ENCODE data around the gene NFKBIL1. TPM values are rescaled to one million over a fixed set of nuclear protein-coding genes. Genes with fewer than 3 reads are reported as not detected.
A peak's percentile ranks its signal among the peaks of the same experiment; 100 is the strongest.

NFKBIL1 gene
- total and polyA plus RNA-seq, 10 of the 15 experiments (the other 5 are each of a cell fraction or from before 2014, with no cell fraction given) = 0.19 to 15.1 (median 7.0) TPM

DNA sequence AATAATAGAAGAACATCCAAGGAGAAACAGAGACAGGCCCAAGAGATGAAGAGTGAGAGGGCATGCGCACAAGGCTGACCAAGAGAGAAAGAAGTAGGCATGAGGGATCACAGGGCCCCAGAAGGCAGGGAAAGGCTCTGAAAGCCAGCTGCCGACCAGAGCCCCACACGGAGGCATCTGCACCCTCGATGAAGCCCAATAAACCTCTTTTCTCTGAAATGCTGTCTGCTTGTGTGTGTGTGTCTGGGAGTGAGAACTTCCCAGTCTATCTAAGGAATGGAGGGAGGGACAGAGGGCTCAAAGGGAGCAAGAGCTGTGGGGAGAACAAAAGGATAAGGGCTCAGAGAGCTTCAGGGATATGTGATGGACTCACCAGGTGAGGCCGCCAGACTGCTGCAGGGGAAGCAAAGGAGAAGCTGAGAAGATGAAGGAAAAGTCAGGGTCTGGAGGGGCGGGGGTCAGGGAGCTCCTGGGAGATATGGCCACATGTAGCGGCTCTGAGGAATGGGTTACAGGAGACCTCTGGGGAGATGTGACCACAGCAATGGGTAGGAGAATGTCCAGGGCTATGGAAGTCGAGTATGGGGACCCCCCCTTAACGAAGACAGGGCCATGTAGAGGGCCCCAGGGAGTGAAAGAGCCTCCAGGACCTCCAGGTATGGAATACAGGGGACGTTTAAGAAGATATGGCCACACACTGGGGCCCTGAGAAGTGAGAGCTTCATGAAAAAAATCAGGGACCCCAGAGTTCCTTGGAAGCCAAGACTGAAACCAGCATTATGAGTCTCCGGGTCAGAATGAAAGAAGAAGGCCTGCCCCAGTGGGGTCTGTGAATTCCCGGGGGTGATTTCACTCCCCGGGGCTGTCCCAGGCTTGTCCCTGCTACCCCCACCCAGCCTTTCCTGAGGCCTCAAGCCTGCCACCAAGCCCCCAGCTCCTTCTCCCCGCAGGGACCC lies 27.0 kb downstream of the NFKBIL1 start (continued):
- TF ChIP-seq, protein P1, sequence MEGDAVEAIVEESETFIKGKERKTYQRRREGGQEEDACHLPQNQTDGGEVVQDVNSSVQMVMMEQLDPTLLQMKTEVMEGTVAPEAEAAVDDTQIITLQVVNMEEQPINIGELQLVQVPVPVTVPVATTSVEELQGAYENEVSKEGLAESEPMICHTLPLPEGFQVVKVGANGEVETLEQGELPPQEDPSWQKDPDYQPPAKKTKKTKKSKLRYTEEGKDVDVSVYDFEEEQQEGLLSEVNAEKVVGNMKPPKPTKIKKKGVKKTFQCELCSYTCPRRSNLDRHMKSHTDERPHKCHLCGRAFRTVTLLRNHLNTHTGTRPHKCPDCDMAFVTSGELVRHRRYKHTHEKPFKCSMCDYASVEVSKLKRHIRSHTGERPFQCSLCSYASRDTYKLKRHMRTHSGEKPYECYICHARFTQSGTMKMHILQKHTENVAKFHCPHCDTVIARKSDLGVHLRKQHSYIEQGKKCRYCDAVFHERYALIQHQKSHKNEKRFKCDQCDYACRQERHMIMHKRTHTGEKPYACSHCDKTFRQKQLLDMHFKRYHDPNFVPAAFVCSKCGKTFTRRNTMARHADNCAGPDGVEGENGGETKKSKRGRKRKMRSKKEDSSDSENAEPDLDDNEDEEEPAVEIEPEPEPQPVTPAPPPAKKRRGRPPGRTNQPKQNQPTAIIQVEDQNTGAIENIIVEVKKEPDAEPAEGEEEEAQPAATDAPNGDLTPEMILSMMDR (IDR thresholded peaks at IDR 0.05 in 2 of 3, conservative IDR thresholded peaks at IDR 0.05 in 1 of 3; ENCODE audit: control insufficient read depth in 2 of 3, extremely low read depth in 1 of 3, insufficient read depth in 1 of 3, low read depth in 3 of 3, low read length in 3 of 3) = peak in 2 of 3 experiments; percentile 20 to 28; a peak in 3 of 6 replicates
- TF ChIP-seq, protein P2, sequence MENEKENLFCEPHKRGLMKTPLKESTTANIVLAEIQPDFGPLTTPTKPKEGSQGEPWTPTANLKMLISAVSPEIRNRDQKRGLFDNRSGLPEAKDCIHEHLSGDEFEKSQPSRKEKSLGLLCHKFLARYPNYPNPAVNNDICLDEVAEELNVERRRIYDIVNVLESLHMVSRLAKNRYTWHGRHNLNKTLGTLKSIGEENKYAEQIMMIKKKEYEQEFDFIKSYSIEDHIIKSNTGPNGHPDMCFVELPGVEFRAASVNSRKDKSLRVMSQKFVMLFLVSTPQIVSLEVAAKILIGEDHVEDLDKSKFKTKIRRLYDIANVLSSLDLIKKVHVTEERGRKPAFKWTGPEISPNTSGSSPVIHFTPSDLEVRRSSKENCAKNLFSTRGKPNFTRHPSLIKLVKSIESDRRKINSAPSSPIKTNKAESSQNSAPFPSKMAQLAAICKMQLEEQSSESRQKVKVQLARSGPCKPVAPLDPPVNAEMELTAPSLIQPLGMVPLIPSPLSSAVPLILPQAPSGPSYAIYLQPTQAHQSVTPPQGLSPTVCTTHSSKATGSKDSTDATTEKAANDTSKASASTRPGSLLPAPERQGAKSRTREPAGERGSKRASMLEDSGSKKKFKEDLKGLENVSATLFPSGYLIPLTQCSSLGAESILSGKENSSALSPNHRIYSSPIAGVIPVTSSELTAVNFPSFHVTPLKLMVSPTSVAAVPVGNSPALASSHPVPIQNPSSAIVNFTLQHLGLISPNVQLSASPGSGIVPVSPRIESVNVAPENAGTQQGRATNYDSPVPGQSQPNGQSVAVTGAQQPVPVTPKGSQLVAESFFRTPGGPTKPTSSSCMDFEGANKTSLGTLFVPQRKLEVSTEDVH (IDR thresholded peaks at IDR 0.05; ENCODE audit: low read depth, partially characterized antibody) = no peak
- TF ChIP-seq FOS (IDR thresholded peaks at IDR 0.05; ENCODE audit: borderline replicate concordance, extremely low read depth, insufficient read length) (no peak), SMC3 (IDR thresholded peaks at IDR 0.05; ENCODE audit: borderline replicate concordance, low read length) (0 out of 2 replicates have a peak, but pooled peaks have one; percentile 7), NR2C1 (IDR thresholded peaks at IDR 0.05) (no peak), WRNIP1 (IDR thresholded peaks at IDR 0.05; ENCODE audit: borderline replicate concordance, low read depth, low read length) (no peak)
- TF ChIP-seq, protein P3, sequence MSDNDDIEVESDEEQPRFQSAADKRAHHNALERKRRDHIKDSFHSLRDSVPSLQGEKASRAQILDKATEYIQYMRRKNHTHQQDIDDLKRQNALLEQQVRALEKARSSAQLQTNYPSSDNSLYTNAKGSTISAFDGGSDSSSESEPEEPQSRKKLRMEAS (IDR thresholded peaks at IDR 0.05; ENCODE audit: low read depth, low read length) = no peak
- TF ChIP-seq, protein P4, sequence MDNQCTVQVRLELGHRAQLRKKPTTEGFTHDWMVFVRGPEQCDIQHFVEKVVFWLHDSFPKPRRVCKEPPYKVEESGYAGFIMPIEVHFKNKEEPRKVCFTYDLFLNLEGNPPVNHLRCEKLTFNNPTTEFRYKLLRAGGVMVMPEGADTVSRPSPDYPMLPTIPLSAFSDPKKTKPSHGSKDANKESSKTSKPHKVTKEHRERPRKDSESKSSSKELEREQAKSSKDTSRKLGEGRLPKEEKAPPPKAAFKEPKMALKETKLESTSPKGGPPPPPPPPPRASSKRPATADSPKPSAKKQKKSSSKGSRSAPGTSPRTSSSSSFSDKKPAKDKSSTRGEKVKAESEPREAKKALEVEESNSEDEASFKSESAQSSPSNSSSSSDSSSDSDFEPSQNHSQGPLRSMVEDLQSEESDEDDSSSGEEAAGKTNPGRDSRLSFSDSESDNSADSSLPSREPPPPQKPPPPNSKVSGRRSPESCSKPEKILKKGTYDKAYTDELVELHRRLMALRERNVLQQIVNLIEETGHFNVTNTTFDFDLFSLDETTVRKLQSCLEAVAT (IDR thresholded peaks at IDR 0.05) = 0 out of 2 replicates have a peak, but pooled peaks have one; percentile 31
